Mesothelial cell of epicardium (in vitro differentiated cells): ENCODE results near the gene LYVE1. TPM values are rescaled to one million over a fixed set of nuclear protein-coding genes. Genes with fewer than 3 reads are reported as not detected.

ENCODE experiments used
- DNase-seq, 2 experiments: peaks; one replicate each; pipeline ENCODE4 v3.0.0; 2021; ENCODE audit warnings: low spot score in 2 of 2; ENCODE audit not compliant: unreplicated experiment in 2 of 2
- H3K27ac Mint-ChIP-seq: 2 replicates; pipeline ENCODE4 v1.8.0; 2021; ENCODE audit warnings: mixed read lengths
- H3K27me3 Mint-ChIP-seq: 2 replicates; pipeline ENCODE4 v1.8.0; 2021; ENCODE audit warnings: low read depth, mixed read lengths
- H3K36me3 Mint-ChIP-seq: 2 replicates; pipeline ENCODE4 v1.8.0; 2021; ENCODE audit warnings: mixed read lengths
- H3K4me1 Mint-ChIP-seq: 2 replicates; pipeline ENCODE4 v1.8.0; 2021; ENCODE audit warnings: mixed read lengths
- H3K4me3 Mint-ChIP-seq: 2 replicates; pipeline ENCODE4 v1.8.0; 2021; ENCODE audit warnings: mild to moderate bottlenecking, moderate library complexity, mixed read lengths
- H3K9me3 Mint-ChIP-seq: 2 replicates; pipeline ENCODE4 v1.8.0; 2021; ENCODE audit warnings: mixed read lengths
- total RNA-seq: library from RNA; stranded (reverse); gene quantifications from 3 replicates; pipeline ENCODE4 v1.2.1, GENCODE V29; 2021
- TF ChIP-seq, protein P1 (sequence below): fragments of 200-600 bp; sonication (generic); IDR thresholded peaks from one replicate; pipeline ENCODE4 v1.5.0; 2021; ENCODE audit warnings: antibody characterized with exemption; ENCODE audit not compliant: unreplicated experiment

LYVE1 gene
- total RNA-seq, 1 donor from 2014 or later, result 0.13 TPM

- H3K27ac Mint-ChIP-seq, result no peak overlapping the region
- no peaks in the 10 kb centered on the region for H3K36me3 Mint-ChIP-seq
- no peak for DNase-seq
- no peaks in the 10 kb centered on the region for H3K27me3 Mint-ChIP-seq
- TF ChIP-seq, protein P1, sequence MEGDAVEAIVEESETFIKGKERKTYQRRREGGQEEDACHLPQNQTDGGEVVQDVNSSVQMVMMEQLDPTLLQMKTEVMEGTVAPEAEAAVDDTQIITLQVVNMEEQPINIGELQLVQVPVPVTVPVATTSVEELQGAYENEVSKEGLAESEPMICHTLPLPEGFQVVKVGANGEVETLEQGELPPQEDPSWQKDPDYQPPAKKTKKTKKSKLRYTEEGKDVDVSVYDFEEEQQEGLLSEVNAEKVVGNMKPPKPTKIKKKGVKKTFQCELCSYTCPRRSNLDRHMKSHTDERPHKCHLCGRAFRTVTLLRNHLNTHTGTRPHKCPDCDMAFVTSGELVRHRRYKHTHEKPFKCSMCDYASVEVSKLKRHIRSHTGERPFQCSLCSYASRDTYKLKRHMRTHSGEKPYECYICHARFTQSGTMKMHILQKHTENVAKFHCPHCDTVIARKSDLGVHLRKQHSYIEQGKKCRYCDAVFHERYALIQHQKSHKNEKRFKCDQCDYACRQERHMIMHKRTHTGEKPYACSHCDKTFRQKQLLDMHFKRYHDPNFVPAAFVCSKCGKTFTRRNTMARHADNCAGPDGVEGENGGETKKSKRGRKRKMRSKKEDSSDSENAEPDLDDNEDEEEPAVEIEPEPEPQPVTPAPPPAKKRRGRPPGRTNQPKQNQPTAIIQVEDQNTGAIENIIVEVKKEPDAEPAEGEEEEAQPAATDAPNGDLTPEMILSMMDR, result no peak
- no peak overlapping the region for H3K4me3 Mint-ChIP-seq
- H3K9me3 Mint-ChIP-seq, result no peaks in the 10 kb centered on the region
- H3K4me1 Mint-ChIP-seq, result peaks cover 17% of the 10 kb centered on the region
Observed at GRCh38 chr11:10603721-10604297, 35.3 kb upstream of the LYVE1 start.

DNA sequence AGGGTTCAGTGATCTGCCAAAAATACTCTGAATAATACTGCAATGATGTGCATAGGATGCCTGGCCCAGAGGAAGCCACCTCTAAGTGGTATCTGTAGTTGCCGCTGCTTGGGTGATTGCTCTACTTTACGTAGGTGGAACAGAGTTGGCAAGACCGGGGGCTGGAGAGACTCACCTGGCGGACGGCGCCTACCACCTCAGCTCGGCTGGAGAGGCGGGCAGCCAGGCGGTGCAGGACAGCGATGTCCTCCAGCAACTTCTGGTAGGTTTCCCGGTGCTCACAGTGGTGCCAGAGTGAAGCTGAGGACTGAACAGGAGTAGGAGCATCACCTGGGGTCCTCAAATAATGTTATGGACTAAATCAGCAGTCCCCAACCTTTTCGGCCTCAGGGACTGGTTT is 34.5 kb upstream of the LYVE1 start:
- Mint-ChIP-seq H3K36me3 (no peaks in the 10 kb centered on the region), H3K27ac (no peak overlapping the region), H3K27me3 (no peaks in the 10 kb centered on the region), H3K9me3 (no peaks in the 10 kb centered on the region), H3K4me3 (no peak overlapping the region), H3K4me1 (peaks cover 17% of the 10 kb centered on the region)
- DNase-seq, result no peak
- TF ChIP-seq, protein P1, result no peak

GRCh38 chr11:10602366-10602765 is 33.9 kb upstream of the LYVE1 start:
- Mint-ChIP-seq H3K36me3 (no peaks in the 10 kb centered on the region), H3K9me3 (no peaks in the 10 kb centered on the region), H3K4me3 (no peak overlapping the region), H3K27me3 (no peaks in the 10 kb centered on the region), H3K27ac (no peak overlapping the region), H3K4me1 (peaks cover 17% of the 10 kb centered on the region)
- DNase-seq, result no peak
- TF ChIP-seq, protein P1, result no peak

- peaks cover 17% of the 10 kb centered on the region for H3K4me1 Mint-ChIP-seq
- DNase-seq, result no peak
- TF ChIP-seq, protein P1, result no peak
- no peaks in the 10 kb centered on the region for H3K36me3 Mint-ChIP-seq
- H3K27me3 Mint-ChIP-seq, result no peaks in the 10 kb centered on the region
- no peak overlapping the region for H3K4me3 Mint-ChIP-seq
- no peaks in the 10 kb centered on the region for H3K9me3 Mint-ChIP-seq
- H3K27ac Mint-ChIP-seq, result no peak overlapping the region
Observed at GRCh38 chr11:10601837-10602236, 33.4 kb upstream of the LYVE1 start.

- Mint-ChIP-seq H3K36me3 (no peaks in the 10 kb centered on the region), H3K27ac (no peak overlapping the region), H3K27me3 (no peaks in the 10 kb centered on the region), H3K4me3 (no peak overlapping the region), H3K4me1 (peaks cover 5% of the 10 kb centered on the region), H3K9me3 (peaks cover 9% of the 10 kb centered on the region)
- no peak for DNase-seq
- TF ChIP-seq, protein P1, result no peak
Observed at GRCh38 chr11:10600570-10601248, 32.2 kb upstream of the LYVE1 start.
